GM19463 (cell line): ENCODE data around the gene MSI2.

Source experiments
- ATAC-seq: cut with Tn5 transposase; IDR thresholded peaks from one replicate; pipeline ENCODE4 v1.9.1; 2021; ENCODE audit warnings: mild to moderate bottlenecking, moderate library complexity; ENCODE audit not compliant: unreplicated experiment

Gene MSI2

DNA sequence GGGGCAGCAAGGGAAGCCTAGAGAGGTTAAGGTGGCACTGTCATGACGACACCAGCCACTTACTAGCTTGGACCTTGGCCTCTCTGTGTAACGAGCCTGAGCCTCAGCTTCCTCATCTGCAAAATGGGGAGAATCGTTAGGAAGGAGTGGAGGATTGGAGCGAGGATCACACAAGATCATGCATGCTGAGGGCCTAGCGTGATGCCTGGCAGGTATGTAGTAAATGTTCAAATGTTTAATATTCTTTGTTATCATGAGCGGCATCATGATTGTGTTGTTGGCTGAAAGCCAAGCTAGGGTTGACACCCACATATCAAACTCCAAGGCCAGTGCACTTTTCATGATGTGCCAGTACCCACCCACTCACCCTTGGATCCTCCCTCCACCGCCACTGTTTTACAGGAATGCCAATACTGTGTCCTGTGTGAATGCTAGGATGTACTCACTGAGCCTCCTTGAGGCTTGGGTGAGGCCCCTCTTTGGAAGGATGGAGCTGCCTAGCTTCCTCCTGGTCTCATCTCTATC lies 192.5 kb downstream of the MSI2 start:
- ATAC-seq, result no peak

GRCh38 chr17:57451191-57451590 lies 194.9 kb downstream of the MSI2 start:
- ATAC-seq, result no peak

DNA sequence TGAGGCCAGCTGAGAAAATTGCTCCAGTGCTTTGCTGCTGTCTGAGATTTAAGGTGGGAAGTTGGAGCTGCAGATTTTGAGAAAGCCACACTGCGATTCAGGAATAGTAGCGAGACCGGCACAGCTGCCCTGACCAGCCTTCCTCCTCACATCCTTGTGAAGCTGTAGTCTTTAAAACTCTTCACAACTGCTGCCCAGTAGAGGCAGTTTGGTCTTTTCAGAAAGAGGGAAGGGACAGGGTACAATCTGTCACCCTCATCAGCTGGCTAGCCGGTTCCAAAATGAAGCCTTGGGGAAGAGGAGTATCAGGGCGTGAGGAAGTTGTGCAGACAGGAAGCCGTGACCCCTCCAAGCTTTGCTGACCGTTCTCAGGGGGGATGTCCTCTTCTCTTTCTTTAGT lies 195.3 kb downstream of the MSI2 start:
- no peak for ATAC-seq

GRCh38 chr17:57453841-57454425 lies 197.6 kb downstream of the MSI2 start:
- no peak for ATAC-seq

GRCh38 chr17:57454729-57455062 lies 198.4 kb downstream of the MSI2 start:
- no peak for ATAC-seq

- ATAC-seq, result peak; percentile 76
These were observed 199.0 kb downstream of the MSI2 start for GRCh38 chr17:57455063-57455914.

DNA sequence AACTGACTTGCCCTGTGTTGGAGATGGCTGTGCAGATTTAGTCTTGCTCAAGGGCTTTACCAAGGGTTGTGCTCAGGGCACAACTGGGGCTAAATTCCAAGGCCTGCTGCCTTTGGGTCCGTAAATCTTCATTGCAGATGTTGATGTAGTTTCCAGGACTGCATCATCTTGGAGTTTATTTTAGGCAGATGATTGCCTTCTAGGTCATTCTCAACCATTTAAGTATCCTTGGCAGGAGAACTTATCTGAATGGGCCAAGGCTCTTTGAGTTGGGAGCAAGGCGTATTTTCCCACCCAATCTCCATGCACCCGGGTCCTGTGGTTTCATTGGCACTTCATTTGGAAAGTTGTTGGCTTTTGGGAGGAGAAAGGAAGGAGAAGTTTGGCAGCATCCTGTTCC lies 200.3 kb downstream of the MSI2 start:
- no peak for ATAC-seq

- ATAC-seq, result no peak
These were observed 200.9 kb downstream of the MSI2 start for GRCh38 chr17:57457188-57457587.

DNA sequence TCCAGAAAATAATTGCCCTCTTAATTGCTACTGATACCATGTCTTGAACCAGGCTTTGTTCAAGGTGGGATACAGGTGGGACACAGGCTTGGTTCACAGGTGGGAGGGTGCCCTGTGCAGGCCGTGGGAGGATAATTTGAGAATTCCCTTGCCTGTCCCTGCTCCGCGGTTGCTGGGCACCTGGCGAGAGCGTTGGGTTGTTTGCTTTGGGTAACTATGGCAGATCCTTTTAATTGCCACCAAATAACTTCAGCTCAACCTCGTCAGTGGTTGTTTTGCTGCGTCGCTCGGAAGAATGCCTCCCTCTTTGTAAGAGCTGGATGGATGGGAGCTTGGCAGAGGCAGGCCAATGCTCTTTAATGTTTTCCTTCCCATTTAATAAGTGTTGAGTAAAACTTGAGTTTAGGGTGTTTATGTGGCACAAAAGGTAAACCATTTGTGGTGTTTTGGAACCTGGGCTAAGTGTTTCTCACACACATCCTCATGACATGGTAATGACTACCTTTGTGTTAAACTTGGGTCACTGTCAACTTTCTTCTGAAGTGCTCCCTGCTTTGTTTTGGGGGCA lies 202.5 kb downstream of the MSI2 start:
- no peak for ATAC-seq

DNA sequence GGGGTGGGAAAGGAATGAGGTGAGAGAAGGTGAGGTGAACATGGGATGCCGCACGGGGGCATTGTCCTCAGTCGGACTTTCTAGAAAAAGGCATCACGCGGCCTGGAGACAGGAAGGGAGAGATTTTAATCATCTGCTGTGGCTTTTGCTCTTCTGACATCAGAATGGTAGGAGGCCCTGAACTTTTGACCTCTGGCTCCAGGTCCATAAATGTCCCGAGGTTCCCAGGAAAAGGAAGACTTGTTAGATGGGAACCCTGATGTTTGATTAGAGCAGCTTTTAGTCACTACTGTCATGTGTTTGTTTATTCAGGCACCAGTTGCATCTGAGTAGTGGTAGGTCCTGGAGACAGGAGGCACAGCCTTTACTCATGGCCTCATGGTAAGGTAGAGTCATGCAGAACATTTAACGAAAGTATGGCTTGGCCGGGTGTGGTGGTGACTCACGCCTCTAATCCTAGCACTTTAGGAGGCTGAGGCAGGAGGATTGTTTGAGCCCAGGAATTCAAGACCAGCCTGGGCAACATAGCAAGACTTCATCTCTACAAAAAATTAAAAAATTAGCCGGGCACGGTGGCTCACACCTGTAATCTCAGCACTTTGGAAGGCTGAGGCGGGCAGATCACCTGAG lies 203.1 kb downstream of the MSI2 start:
- ATAC-seq, result no peak

DNA sequence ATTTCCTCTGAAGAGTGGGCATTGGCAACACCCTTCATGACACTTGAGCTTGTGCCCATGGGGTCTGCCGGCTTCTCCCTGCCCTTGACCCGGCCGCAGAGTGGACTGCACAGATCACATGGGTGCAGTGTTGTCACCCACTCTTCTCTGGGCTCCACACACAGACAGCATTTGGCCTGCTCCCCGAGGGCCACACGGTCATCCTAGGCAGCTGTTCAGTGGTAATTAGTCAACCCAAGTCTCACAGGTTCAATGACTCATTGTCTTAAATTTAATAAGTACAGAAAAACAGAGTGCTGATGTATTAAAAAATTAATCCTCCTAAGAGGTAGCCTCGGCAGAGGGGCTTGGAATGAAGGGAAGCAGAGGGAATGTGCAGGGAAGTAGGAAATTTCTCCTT lies 204.8 kb downstream of the MSI2 start:
- ATAC-seq, result no peak

- no peak for ATAC-seq
These were observed 205.8 kb downstream of the MSI2 start for GRCh38 chr17:57462007-57462579.

- ATAC-seq, result peak; percentile 90
These were observed 207.0 kb downstream of the MSI2 start for GRCh38 chr17:57463103-57463885.

DNA sequence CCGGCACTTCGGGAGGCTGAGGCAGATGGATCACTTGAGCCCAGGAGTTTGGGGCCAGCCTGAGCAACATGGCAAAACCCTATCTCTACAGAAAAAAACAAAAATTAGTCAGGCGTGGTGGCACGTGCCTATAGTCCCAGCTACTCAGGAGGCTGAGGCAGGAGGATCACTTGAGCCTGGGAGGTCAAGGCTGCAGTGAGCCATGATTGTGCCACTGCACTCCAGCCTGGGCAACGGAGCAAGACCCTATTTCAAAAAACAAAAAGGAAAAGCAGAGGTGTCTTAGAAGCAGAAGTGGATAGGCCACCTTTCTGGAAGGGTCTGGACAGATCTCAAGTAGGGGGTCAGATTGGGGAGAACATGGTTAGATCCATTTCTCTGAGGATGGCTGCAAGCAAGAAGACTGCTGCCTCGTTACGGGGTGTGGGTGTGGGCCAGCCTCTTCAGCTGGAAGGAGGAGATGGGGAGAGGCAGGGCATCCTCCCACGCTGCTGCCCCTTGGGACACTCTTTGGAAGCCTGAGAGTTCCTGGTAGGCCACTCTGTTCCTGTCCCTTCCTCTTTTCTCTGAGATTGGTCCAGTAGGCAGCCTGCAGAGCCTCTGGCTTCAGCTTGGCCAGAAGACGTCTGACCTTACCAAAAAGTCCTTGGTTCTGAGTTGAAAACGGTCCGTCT lies 208.0 kb downstream of the MSI2 start:
- ATAC-seq, result no peak

- ATAC-seq, result no peak
These were observed 209.3 kb downstream of the MSI2 start for GRCh38 chr17:57465610-57466009.

GRCh38 chr17:57466017-57466471 lies 209.7 kb downstream of the MSI2 start:
- ATAC-seq, result no peak

GRCh38 chr17:57466521-57466920 lies 210.2 kb downstream of the MSI2 start:
- ATAC-seq, result no peak

DNA sequence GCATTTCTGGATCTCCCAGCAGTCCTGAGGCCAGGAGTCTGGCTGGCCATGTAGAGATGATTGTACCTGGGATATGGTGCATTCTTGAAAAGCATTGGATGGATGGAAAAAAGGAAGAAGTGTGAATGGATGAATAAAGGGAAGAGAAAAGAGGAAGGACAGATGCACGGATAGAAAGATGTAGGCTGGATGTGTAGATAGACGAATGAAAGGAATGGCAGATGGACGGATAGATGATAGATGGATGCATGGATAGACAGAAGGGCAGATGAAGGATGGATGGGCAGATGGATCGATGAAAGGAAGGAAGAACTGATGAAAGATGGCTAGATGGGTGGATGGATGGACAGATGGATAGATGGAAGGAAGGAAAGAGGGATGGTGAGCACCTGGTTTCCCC lies 210.9 kb downstream of the MSI2 start:
- no peak for ATAC-seq

- ATAC-seq, result no peak
These were observed 211.5 kb downstream of the MSI2 start for GRCh38 chr17:57467801-57468200.
